CD14-positive monocyte (primary cell): ENCODE measurements around the gene KRTAP5-6. TPM values are rescaled to one million over a fixed set of nuclear protein-coding genes. Genes with fewer than 3 reads are reported as not detected.

ENCODE experiments used
- DNase-seq, 3 donors: peaks; one replicate each; pipeline ENCODE4 v3.0.0-alpha.2; 2011 to 2022
- H2AFZ ChIP-seq: 2 replicates; pipeline ENCODE4 v1.6.0; 2012; ENCODE audit warnings: mild to moderate bottlenecking, low read depth, low read length, inconsistent platforms; ENCODE audit not compliant: insufficient read depth, poor library complexity, severe bottlenecking
- H3K27ac ChIP-seq, 2 donors: 1 replicate in 1 of 2; 2 replicates in 1 of 2; pipeline ENCODE4 v1.5.1; 2012 to 2013; ENCODE audit warnings: low read length in 2 of 2, control low read depth in 1 of 2, inconsistent platforms in 1 of 2, low read depth in 1 of 2, mild to moderate bottlenecking in 1 of 2
- H3K27me3 ChIP-seq, 2 donors: one replicate each; pipeline versions ENCODE4 v1.6.0 to v1.6.1; 2011 to 2013; ENCODE audit warnings: low read length in 2 of 2; ENCODE audit not compliant: control insufficient read depth in 2 of 2, insufficient read depth in 2 of 2
- H3K36me3 ChIP-seq, 2 donors: replicated peaks in 1 of 2; 1 replicate in 1 of 2; 2 replicates in 1 of 2; pipeline versions ENCODE4 v1.5.1 to v1.6.1; 2012 to 2013; ENCODE audit warnings: low read length in 2 of 2, control low read depth in 1 of 2, inconsistent platforms in 1 of 2, mild to moderate bottlenecking in 1 of 2; ENCODE audit not compliant: insufficient read depth in 2 of 2, control insufficient read depth in 1 of 2
- H3K4me1 ChIP-seq, 2 donors: 1 replicate in 1 of 2; 2 replicates in 1 of 2; pipeline versions ENCODE4 v1.5.1 to v1.6.1; 2012 to 2013; ENCODE audit warnings: low read length in 2 of 2, control low read depth in 1 of 2, inconsistent platforms in 1 of 2, mild to moderate bottlenecking in 1 of 2, moderate library complexity in 1 of 2; ENCODE audit not compliant: insufficient read depth in 2 of 2, control insufficient read depth in 1 of 2
- H3K4me2 ChIP-seq: replicated peaks from 2 replicates; pipeline ENCODE3; 2012; ENCODE audit warnings: low read length, moderate library complexity, mild to moderate bottlenecking; ENCODE audit not compliant: poor library complexity, severe bottlenecking; ENCODE audit errors: extremely low read depth
- H3K4me3 ChIP-seq, 3 experiments: fragments of 200-600 bp in 1 of 3; sonication (generic) in 1 of 3; replicated peaks in 1 of 3; 1 replicate in 2 of 3; 2 replicates in 1 of 3; pipeline ENCODE4 v1.5.1; 2011 to 2013; ENCODE audit warnings: low read length in 3 of 3, mild to moderate bottlenecking in 3 of 3, control low read depth in 2 of 3, low read depth in 2 of 3, inconsistent platforms in 1 of 3, moderate library complexity in 1 of 3
- H3K79me2 ChIP-seq: 2 replicates; pipeline ENCODE4 v1.6.0; 2012; ENCODE audit warnings: mild to moderate bottlenecking, control low read depth, inconsistent platforms, low read length, moderate library complexity; ENCODE audit not compliant: insufficient read depth
- H3K9ac ChIP-seq: 2 replicates; pipeline ENCODE4 v1.6.0; 2017; ENCODE audit warnings: low read length, mild to moderate bottlenecking; ENCODE audit not compliant: insufficient read depth, poor library complexity, severe bottlenecking
- H3K9me3 ChIP-seq, 2 donors: replicated peaks in 1 of 2; 1 replicate in 1 of 2; 2 replicates in 1 of 2; pipeline versions ENCODE4 v1.5.1 to v1.6.1; 2012 to 2013; ENCODE audit warnings: low read length in 2 of 2, control low read depth in 1 of 2; ENCODE audit not compliant: control insufficient read depth in 1 of 2, insufficient read depth in 1 of 2
- H4K20me1 ChIP-seq: 2 replicates; pipeline ENCODE4 v1.6.0; 2012; ENCODE audit warnings: mild to moderate bottlenecking, low read length, control low read depth, moderate library complexity; ENCODE audit not compliant: insufficient read depth
- H3K27ac Mint-ChIP-seq, 7 donors: one replicate each; pipeline ENCODE4 v1.8.0; 2020; ENCODE audit warnings: mild to moderate bottlenecking in 7 of 7, mixed read lengths in 7 of 7, moderate library complexity in 6 of 7, inconsistent platforms in 2 of 7
- H3K27me3 Mint-ChIP-seq, 3 donors: one replicate each; pipeline ENCODE4 v1.8.0; 2021 to 2022; ENCODE audit warnings: low read depth in 3 of 3, mild to moderate bottlenecking in 3 of 3, mixed read lengths in 3 of 3, moderate library complexity in 3 of 3, inconsistent platforms in 1 of 3
- H3K36me3 Mint-ChIP-seq, 2 donors: one replicate each; pipeline ENCODE4 v1.8.0; 2020; ENCODE audit warnings: mixed read lengths in 2 of 2, inconsistent platforms in 1 of 2, mild to moderate bottlenecking in 1 of 2
- H3K4me1 Mint-ChIP-seq: one replicate; pipeline ENCODE4 v1.8.0; 2020; ENCODE audit warnings: mild to moderate bottlenecking, mixed read lengths
- H3K4me3 Mint-ChIP-seq, 2 donors: one replicate each; pipeline ENCODE4 v1.8.0; 2020; ENCODE audit warnings: mild to moderate bottlenecking in 2 of 2, mixed read lengths in 2 of 2, moderate library complexity in 1 of 2
- H3K9me3 Mint-ChIP-seq, 7 donors: one replicate each; pipeline ENCODE4 v1.8.0; 2020 to 2022; ENCODE audit warnings: mixed read lengths in 7 of 7, mild to moderate bottlenecking in 6 of 7, moderate library complexity in 6 of 7, inconsistent platforms in 2 of 7
- WGBS: methylation state at CpG from one replicate; pipeline ENCODE4 v1.1.5; 2013; ENCODE audit warnings: missing lambda C conversion rate; ENCODE audit not compliant: insufficient coverage; 5-methylcytosine and 5-hydroxymethylcytosine counted together
- intact Hi-C, 2 donors: fragments of 100-400 bp; cut with micrococcal nuclease; formaldehyde crosslinking; loops; one replicate each; pipeline versions ENCODE4 v1.15.0 to v1.15.1; 2023
- polyA plus RNA-seq, 3 donors: library from polyadenylated mRNA; depleted of rRNA in 1 of 3; unstranded in 2 of 3; stranded (reverse) in 1 of 3; fragments of 300-500 nt in 2 of 3; fragments of >200 nt in 1 of 3; fragmentation: Illumina TruSeq in 2 of 3; gene quantifications; 1 replicate in 2 of 3; 2 replicates in 1 of 3; pipeline ENCODE4 v1.2.3, GENCODE V29; 2012 to 2021
- TF ChIP-seq, protein P1 (sequence below): fragments of 200-600 bp; IDR thresholded peaks from one replicate; pipeline ENCODE4 v1.8.0; 2022; ENCODE audit warnings: antibody characterized with exemption, mild to moderate bottlenecking

The KRTAP5-6 gene
- polyA plus RNA-seq, 3 donors, result not detected

DNA sequence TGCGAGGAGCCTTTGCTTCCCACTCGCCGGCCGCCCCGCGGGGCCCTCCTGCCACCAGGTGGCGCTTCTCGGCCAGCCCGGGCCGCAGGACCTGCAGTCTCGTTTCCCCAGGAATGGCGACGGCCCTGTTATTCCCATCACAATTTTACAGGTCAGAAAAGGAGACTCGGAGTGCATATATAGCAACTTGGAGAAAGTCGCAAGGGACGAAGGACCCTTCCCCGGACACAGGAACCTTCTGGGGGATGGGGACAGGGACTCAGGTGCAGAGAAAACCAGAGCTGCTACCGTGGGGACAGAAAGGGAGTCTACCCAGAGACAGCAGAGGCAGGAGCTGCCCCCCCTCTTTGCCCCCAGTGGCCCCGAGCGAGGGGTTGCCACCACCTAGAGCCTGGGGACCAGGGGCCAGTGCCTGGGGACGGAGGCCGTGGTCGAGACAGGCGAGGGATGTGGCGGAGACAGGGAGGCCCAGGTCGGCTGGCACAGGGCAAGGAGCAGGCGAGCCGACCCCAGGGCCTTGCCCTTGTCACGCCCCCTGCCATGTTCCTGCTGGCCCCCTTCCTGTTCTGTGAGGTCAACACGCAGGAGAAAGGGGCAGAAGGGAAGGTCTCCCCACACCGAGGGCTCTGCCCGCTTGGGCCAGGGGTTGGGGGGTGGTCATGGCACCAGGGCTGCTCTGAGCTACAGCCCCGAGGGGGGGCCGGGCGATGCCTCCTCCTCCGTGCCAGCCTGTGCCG lies 3.5 kb upstream of the KRTAP5-6 start:
- Histone ChIP-seq H3K4me1 (peaks cover 10 to 14% of the 10 kb centered on the region in 2 donors), H2AFZ (peak overlapping the region; percentile 67), H3K79me2 (no peaks in the 10 kb centered on the region), H3K4me2 (peak overlapping the region; percentile 69), H3K27ac (no peak overlapping the region), H3K27me3 (peaks cover 0 to 45% of the 10 kb centered on the region in 2 donors), H3K9me3 (no peaks in the 10 kb centered on the region), H3K36me3 (no peaks in the 10 kb centered on the region), H3K4me3 (peak overlapping the region; percentile 2 to 57 (median 17)), H3K9ac (peak overlapping the region; percentile 25), H4K20me1 (no peaks in the 10 kb centered on the region)
- H3K9me3 Mint-ChIP-seq, result peaks cover 0 to 4% (median 2%) of the 10 kb centered on the region in 7 donors
- H3K4me1 Mint-ChIP-seq, result peaks cover 5% of the 10 kb centered on the region
- peak overlapping the region in 1 of 2 donors; percentile 60 for H3K4me3 Mint-ChIP-seq
- H3K27ac Mint-ChIP-seq, result no peak overlapping the region
- peak; percentile 53 to 62 (median 57) for DNase-seq
- peaks cover 41 to 74% (median 43%) of the 10 kb centered on the region in 3 donors for H3K27me3 Mint-ChIP-seq
- TF ChIP-seq, protein P1, sequence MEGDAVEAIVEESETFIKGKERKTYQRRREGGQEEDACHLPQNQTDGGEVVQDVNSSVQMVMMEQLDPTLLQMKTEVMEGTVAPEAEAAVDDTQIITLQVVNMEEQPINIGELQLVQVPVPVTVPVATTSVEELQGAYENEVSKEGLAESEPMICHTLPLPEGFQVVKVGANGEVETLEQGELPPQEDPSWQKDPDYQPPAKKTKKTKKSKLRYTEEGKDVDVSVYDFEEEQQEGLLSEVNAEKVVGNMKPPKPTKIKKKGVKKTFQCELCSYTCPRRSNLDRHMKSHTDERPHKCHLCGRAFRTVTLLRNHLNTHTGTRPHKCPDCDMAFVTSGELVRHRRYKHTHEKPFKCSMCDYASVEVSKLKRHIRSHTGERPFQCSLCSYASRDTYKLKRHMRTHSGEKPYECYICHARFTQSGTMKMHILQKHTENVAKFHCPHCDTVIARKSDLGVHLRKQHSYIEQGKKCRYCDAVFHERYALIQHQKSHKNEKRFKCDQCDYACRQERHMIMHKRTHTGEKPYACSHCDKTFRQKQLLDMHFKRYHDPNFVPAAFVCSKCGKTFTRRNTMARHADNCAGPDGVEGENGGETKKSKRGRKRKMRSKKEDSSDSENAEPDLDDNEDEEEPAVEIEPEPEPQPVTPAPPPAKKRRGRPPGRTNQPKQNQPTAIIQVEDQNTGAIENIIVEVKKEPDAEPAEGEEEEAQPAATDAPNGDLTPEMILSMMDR, result peak; percentile 87
- WGBS, result 5% methylated on average over 33 of the region's 37 CpGs
- intact Hi-C loops, result loop anchor here (1.0 to 10.0 kb wide), 6 partner anchors 36 to 459 kb away; no protein-coding TSS in a partner anchor
- H3K36me3 Mint-ChIP-seq, result no peaks in the 10 kb centered on the region

GRCh38 chr11:1694064-1694845 lies 2.7 kb upstream of the KRTAP5-6 start:
- Histone ChIP-seq H3K4me1 (peaks cover 10 to 14% of the 10 kb centered on the region in 2 donors), H2AFZ (peak overlapping the region; percentile 67), H3K79me2 (no peaks in the 10 kb centered on the region), H4K20me1 (no peaks in the 10 kb centered on the region), H3K4me3 (peak overlapping the region in 1 of 3 experiments; percentile 57), H3K27ac (no peak overlapping the region), H3K27me3 (peaks cover 0 to 43% of the 10 kb centered on the region in 2 donors), H3K9ac (no peak overlapping the region), H3K9me3 (no peaks in the 10 kb centered on the region), H3K4me2 (peak overlapping the region; percentile 69), H3K36me3 (no peaks in the 10 kb centered on the region)
- H3K9me3 Mint-ChIP-seq, result peaks cover 0 to 6% (median 3%) of the 10 kb centered on the region in 7 donors
- peak; percentile 79 to 84 (median 81) for DNase-seq
- WGBS, result 45% methylated on average over 42 of the region's 45 CpGs
- intact Hi-C loops, result loop anchor here (1.0 to 10.0 kb wide), 5 partner anchors 37 to 458 kb away; no protein-coding TSS in a partner anchor
- no peaks in the 10 kb centered on the region for H3K36me3 Mint-ChIP-seq
- peak overlapping the region in 1 of 2 donors; percentile 78 for H3K4me3 Mint-ChIP-seq
- H3K27me3 Mint-ChIP-seq, result peaks cover 37 to 67% (median 44%) of the 10 kb centered on the region in 3 donors
- peaks cover 5% of the 10 kb centered on the region for H3K4me1 Mint-ChIP-seq
- H3K27ac Mint-ChIP-seq, result no peak overlapping the region
- TF ChIP-seq, protein P1, result peak; percentile 67
